ENCODE measurements around the gene PKDREJ.

The PKDREJ gene

GRCh38 chr22:46260038-46260437 is 3.1 kb downstream of the PKDREJ start:
- Histone ChIP-seq H3K4me3 (ENCODE audit: low read depth, low read length) (no peak overlapping the region), H3K36me3 (ENCODE audit: insufficient read depth, low read length) (no peaks in the 10 kb centered on the region), H2AFZ (ENCODE audit: low read length, unreplicated experiment) (no peak overlapping the region), H3K4me1 (ENCODE audit: control insufficient read depth, insufficient read depth, low read length, unreplicated experiment) (no peaks in the 10 kb centered on the region), H3K27ac (ENCODE audit: low read depth, low read length) (no peak overlapping the region), H3K27me3 (ENCODE audit: insufficient read depth, low read length) (peaks cover 25% of the 10 kb centered on the region; the same call in 1 of the 2 replicates), H3K79me2 (ENCODE audit: control insufficient read depth, insufficient read depth, low read length, unreplicated experiment) (no peaks in the 10 kb centered on the region)

DNA sequence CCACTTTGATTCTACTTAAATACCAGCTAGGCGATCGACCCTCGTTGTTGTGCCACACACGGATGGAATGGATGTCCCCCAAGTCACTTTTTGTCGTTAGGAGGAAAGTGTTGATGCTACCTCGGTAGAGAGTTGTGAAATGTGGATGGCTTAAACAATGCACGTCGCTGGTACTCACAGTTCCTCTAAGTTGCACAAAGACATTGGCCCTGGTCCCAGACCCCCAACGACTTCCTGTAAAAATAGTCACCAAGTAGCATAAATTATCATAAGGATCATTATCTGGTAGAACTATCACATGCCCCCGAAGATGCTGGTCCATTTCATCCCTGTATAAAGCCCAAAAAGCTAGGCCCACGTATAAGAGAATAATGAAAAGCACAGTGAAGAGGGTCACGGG is 3.8 kb downstream of the PKDREJ start:
- Histone ChIP-seq H3K27me3 (ENCODE audit: insufficient read depth, low read length) (peaks cover 25% of the 10 kb centered on the region; the same call in 1 of the 2 replicates), H3K4me1 (ENCODE audit: control insufficient read depth, insufficient read depth, low read length, unreplicated experiment) (no peaks in the 10 kb centered on the region), H3K79me2 (ENCODE audit: control insufficient read depth, insufficient read depth, low read length, unreplicated experiment) (no peaks in the 10 kb centered on the region), H3K4me3 (ENCODE audit: low read depth, low read length) (no peak overlapping the region), H3K27ac (ENCODE audit: low read depth, low read length) (no peak overlapping the region), H3K36me3 (ENCODE audit: insufficient read depth, low read length) (no peaks in the 10 kb centered on the region), H2AFZ (ENCODE audit: low read length, unreplicated experiment) (no peak overlapping the region)

DNA sequence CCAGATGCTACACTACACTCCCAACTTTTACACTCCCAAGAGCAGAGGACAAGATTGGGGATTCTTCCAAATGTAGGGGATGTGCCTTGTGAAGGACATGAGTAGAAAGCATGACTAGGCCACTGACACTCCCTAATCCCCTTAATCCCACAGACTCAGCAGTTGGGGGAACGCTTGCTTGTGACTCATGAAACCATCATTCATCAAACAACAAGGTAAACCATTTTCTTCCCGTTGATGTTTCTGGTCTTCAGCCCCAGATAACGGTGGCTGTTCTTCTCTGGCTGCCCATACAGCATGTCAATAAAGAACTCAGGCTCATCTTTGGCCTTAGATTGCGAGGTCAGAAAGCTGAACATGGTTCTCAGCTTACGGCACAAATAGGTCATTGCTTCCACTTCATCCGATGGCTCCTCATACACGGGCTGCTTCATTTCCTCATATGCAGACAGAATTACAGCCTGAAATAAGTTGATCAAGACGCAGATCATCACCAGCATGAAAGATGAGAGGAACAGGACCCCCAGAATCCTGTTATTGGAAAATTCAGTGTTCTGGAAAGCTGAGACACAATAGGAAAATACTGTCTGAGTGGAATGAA is 6.7 kb downstream of the PKDREJ start:
- peaks cover 3% of the 10 kb centered on the region for H3K4me1 ChIP-seq (ENCODE audit: control insufficient read depth, insufficient read depth, low read length, unreplicated experiment)

GRCh38 chr22:46251816-46252380 is 11.2 kb downstream of the PKDREJ start:
- Histone ChIP-seq H3K79me2 (ENCODE audit: control insufficient read depth, insufficient read depth, low read length, unreplicated experiment) (peaks cover 11% of the 10 kb centered on the region), H3K4me3 (ENCODE audit: low read depth, low read length) (peak overlapping the region; percentile 84), H3K27ac (ENCODE audit: low read depth, low read length) (no peak overlapping the region), H2AFZ (ENCODE audit: low read length, unreplicated experiment) (peak overlapping the region; percentile 38), H3K4me1 (ENCODE audit: control insufficient read depth, insufficient read depth, low read length, unreplicated experiment) (peaks cover 13% of the 10 kb centered on the region), H3K36me3 (ENCODE audit: insufficient read depth, low read length) (no peaks in the 10 kb centered on the region), H3K27me3 (ENCODE audit: insufficient read depth, low read length) (no peaks in the 10 kb centered on the region)

More for the DNA sequence above, 6.7 kb downstream of the PKDREJ start:
- H2AFZ ChIP-seq (ENCODE audit: low read length, unreplicated experiment) = no peak overlapping the region
- H3K27ac ChIP-seq (ENCODE audit: low read depth, low read length) = no peak overlapping the region
- no peaks in the 10 kb centered on the region for H3K36me3 ChIP-seq (ENCODE audit: insufficient read depth, low read length)
- no peak overlapping the region for H3K4me3 ChIP-seq (ENCODE audit: low read depth, low read length)
- peaks cover 5% of the 10 kb centered on the region for H3K79me2 ChIP-seq (ENCODE audit: control insufficient read depth, insufficient read depth, low read length, unreplicated experiment)
- peaks cover 10% of the 10 kb centered on the region; the same call in 1 of the 2 replicates for H3K27me3 ChIP-seq (ENCODE audit: insufficient read depth, low read length)

- Histone ChIP-seq H3K27me3 (ENCODE audit: insufficient read depth, low read length) (no peaks in the 10 kb centered on the region), H3K79me2 (ENCODE audit: control insufficient read depth, insufficient read depth, low read length, unreplicated experiment) (peaks cover 11% of the 10 kb centered on the region), H3K4me3 (ENCODE audit: low read depth, low read length) (peak overlapping the region; percentile 84), H3K27ac (ENCODE audit: low read depth, low read length) (no peak overlapping the region), H3K36me3 (ENCODE audit: insufficient read depth, low read length) (no peaks in the 10 kb centered on the region), H3K4me1 (ENCODE audit: control insufficient read depth, insufficient read depth, low read length, unreplicated experiment) (peaks cover 13% of the 10 kb centered on the region), H2AFZ (ENCODE audit: low read length, unreplicated experiment) (peak overlapping the region; percentile 38)
Measured at GRCh38 chr22:46251266-46251665, 11.9 kb downstream of the PKDREJ start.

- peak overlapping the region; percentile 84 for H3K4me3 ChIP-seq (ENCODE audit: low read depth, low read length)
- H3K27ac ChIP-seq (ENCODE audit: low read depth, low read length) = no peak overlapping the region
- no peaks in the 10 kb centered on the region for H3K27me3 ChIP-seq (ENCODE audit: insufficient read depth, low read length)
- H3K4me1 ChIP-seq (ENCODE audit: control insufficient read depth, insufficient read depth, low read length, unreplicated experiment) = peaks cover 13% of the 10 kb centered on the region
- H2AFZ ChIP-seq (ENCODE audit: low read length, unreplicated experiment) = no peak overlapping the region
- no peaks in the 10 kb centered on the region for H3K36me3 ChIP-seq (ENCODE audit: insufficient read depth, low read length)
- peaks cover 11% of the 10 kb centered on the region for H3K79me2 ChIP-seq (ENCODE audit: control insufficient read depth, insufficient read depth, low read length, unreplicated experiment)
Measured at GRCh38 chr22:46250783-46251125, 12.4 kb downstream of the PKDREJ start.

DNA sequence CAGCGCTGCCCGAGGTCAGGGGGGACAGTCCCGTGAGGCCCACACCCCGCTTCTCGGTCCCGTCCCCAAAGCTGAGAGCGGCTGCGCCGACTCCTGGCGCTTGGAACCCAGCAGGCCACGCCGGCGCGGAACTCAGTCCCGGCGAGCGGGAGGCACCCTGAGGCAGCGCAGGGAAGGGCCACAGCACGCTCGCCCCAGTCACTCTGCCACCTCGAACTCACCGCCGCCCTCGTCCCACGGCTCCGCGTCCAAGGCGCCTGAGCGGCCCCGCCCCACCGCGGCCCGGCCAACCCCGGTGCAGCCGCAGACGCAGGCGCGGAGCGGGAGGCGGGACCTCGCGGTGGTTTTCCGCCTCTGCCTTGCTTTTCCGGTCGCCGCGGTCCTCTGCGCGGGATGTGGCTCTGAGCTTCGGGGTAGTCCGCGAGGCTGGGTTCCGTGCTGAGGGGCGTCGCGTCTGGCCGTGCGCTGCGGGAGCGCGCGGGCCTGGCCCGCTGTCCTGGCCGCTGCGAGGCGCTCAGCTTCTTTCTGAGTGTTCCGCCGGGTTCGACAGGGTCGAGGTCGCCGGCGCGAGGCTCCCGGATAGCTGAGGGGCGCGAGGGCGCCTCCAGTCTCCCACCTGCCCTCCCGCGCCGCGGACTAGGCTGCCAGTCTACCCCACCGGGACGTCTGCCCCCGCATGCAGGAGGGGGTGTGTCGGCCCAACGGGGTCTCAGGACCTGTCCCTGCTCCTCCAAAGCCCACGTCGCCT is 12.9 kb downstream of the PKDREJ start, which contains the start of gene CDPF1:
Gene CDPF1, minus strand, starts transcription at position 259 of the 748 bp plus-strand sequence. CDS start 2,009 bp downstream, outside the sequence.
- no peaks in the 10 kb centered on the region for H3K27me3 ChIP-seq (ENCODE audit: insufficient read depth, low read length)
- no peak within 1 kb of the TSS for H3K27ac ChIP-seq (ENCODE audit: low read depth, low read length)
- no peaks in the 10 kb centered on the region for H3K36me3 ChIP-seq (ENCODE audit: insufficient read depth, low read length)
- H3K79me2 ChIP-seq (ENCODE audit: control insufficient read depth, insufficient read depth, low read length, unreplicated experiment) = peaks cover 11% of the 10 kb centered on the region
- H2AFZ ChIP-seq (ENCODE audit: low read length, unreplicated experiment) = no peak within 1 kb of the TSS
- peak within 1 kb of the TSS; percentile 84 for H3K4me3 ChIP-seq (ENCODE audit: low read depth, low read length)
- H3K4me1 ChIP-seq (ENCODE audit: control insufficient read depth, insufficient read depth, low read length, unreplicated experiment) = peaks cover 13% of the 10 kb centered on the region

DNA sequence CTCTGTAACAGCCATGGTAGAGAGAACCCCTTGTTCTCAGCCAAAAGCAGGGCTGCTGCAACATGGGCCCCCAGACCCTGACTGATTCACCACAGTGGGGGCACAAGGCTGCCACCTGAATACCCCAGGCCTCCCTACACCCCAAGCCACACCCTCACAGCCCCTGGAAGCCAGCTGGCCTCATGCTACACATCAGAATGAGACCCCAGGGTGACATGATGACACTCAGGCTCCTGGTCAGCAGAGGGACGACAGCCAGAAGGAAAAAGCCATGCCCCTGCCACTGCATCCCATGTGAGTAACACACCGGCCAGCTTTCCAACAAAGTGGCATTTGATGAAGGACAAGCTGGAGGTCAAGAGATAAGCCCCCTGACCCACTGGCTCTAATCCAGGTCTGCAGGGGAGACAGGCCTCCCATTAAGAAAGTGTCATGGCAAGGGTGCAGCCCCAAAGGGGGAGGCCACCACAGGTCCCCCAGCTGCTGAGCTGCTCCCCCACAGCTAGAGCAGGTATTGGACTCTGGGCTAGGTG is 15.6 kb downstream of the PKDREJ start:
- Histone ChIP-seq H3K27me3 (ENCODE audit: insufficient read depth, low read length) (no peaks in the 10 kb centered on the region), H2AFZ (ENCODE audit: low read length, unreplicated experiment) (no peak overlapping the region), H3K4me3 (ENCODE audit: low read depth, low read length) (no peak overlapping the region), H3K4me1 (ENCODE audit: control insufficient read depth, insufficient read depth, low read length, unreplicated experiment) (peaks cover 13% of the 10 kb centered on the region), H3K79me2 (ENCODE audit: control insufficient read depth, insufficient read depth, low read length, unreplicated experiment) (peaks cover 11% of the 10 kb centered on the region), H3K36me3 (ENCODE audit: insufficient read depth, low read length) (no peaks in the 10 kb centered on the region), H3K27ac (ENCODE audit: low read depth, low read length) (no peak overlapping the region)

DNA sequence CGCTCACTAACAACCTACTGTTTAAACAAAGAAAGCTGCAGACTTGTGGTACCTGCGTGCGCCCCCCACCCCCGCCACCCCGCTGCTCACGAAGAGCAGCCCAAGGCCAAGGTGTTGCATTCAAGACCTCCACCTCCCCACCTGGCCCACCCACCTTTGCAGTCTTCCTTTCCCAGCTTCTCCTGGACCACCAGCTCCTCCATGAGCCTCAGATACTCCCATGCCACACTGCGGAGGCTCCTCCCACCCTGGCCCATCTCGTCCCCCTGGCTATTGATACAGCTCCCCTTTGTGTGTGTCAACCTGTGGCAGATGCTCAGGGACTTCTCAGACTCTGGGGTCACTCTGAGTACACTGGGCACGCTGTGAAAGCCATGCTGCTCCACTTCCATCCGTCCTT is 17.0 kb downstream of the PKDREJ start:
- H2AFZ ChIP-seq (ENCODE audit: low read length, unreplicated experiment) = no peak overlapping the region
- H3K27ac ChIP-seq (ENCODE audit: low read depth, low read length) = no peak overlapping the region
- H3K4me1 ChIP-seq (ENCODE audit: control insufficient read depth, insufficient read depth, low read length, unreplicated experiment) = peaks cover 7% of the 10 kb centered on the region
- peaks cover 4% of the 10 kb centered on the region for H3K79me2 ChIP-seq (ENCODE audit: control insufficient read depth, insufficient read depth, low read length, unreplicated experiment)
- H3K36me3 ChIP-seq (ENCODE audit: insufficient read depth, low read length) = no peaks in the 10 kb centered on the region
- H3K27me3 ChIP-seq (ENCODE audit: insufficient read depth, low read length) = no peaks in the 10 kb centered on the region
- H3K4me3 ChIP-seq (ENCODE audit: low read depth, low read length) = no peak overlapping the region

GRCh38 chr22:46245511-46245910 is 17.6 kb downstream of the PKDREJ start:
- no peak overlapping the region for H3K4me3 ChIP-seq (ENCODE audit: low read depth, low read length)
- H3K27ac ChIP-seq (ENCODE audit: low read depth, low read length) = no peak overlapping the region
- no peaks in the 10 kb centered on the region for H3K27me3 ChIP-seq (ENCODE audit: insufficient read depth, low read length)
- peaks cover 4% of the 10 kb centered on the region for H3K4me1 ChIP-seq (ENCODE audit: control insufficient read depth, insufficient read depth, low read length, unreplicated experiment)
- H3K79me2 ChIP-seq (ENCODE audit: control insufficient read depth, insufficient read depth, low read length, unreplicated experiment) = peaks cover 4% of the 10 kb centered on the region
- H2AFZ ChIP-seq (ENCODE audit: low read length, unreplicated experiment) = no peak overlapping the region
- no peaks in the 10 kb centered on the region for H3K36me3 ChIP-seq (ENCODE audit: insufficient read depth, low read length)

Measured in ACC112 (cell line).